NCI-H2227 (cell line): Measurements from ENCODE around the gene TANC2.

Experiments
- DNase-seq: peaks from one replicate; lab custom pipeline; 2025; ENCODE audit not compliant: unreplicated experiment; lab: John Stamatoyannopoulos, UW

The TANC2 gene

GRCh38 chr17:62965686-62966425, at the start of gene TANC2:
TSS of gene TANC2 (plus strand) at chr17:62966235. CDS start at chr17:63009560, 43,325 bp downstream.
- DNase-seq = peak; percentile 94

- DNase-seq = no peak
These were observed 49.1 kb upstream of the TANC2 start for GRCh38 chr17:62916684-62917571.

GRCh38 chr17:62919388-62919787, 46.6 kb upstream of the TANC2 start:
- DNase-seq = no peak

- DNase-seq = no peak
These were observed 45.7 kb upstream of the TANC2 start for GRCh38 chr17:62920300-62920699.

- no peak for DNase-seq
These were observed 44.2 kb upstream of the TANC2 start for GRCh38 chr17:62921817-62922216.

- DNase-seq = peak; percentile 24
These were observed 42.5 kb upstream of the TANC2 start for GRCh38 chr17:62923258-62924150.

GRCh38 chr17:62925267-62925836, 40.7 kb upstream of the TANC2 start:
- no peak for DNase-seq

- no peak for DNase-seq
These were observed 39.0 kb upstream of the TANC2 start for GRCh38 chr17:62927083-62927482.

- DNase-seq = no peak
These were observed 36.7 kb upstream of the TANC2 start for GRCh38 chr17:62929320-62929719.

- no peak for DNase-seq
These were observed 34.9 kb upstream of the TANC2 start for GRCh38 chr17:62931101-62931500.

GRCh38 chr17:62933501-62934385, 32.3 kb upstream of the TANC2 start:
- DNase-seq = peak; percentile 32

- no peak for DNase-seq
These were observed 30.9 kb upstream of the TANC2 start for GRCh38 chr17:62935098-62935497.

- no peak for DNase-seq
These were observed 30.5 kb upstream of the TANC2 start for GRCh38 chr17:62935523-62935922.

GRCh38 chr17:62937606-62938005, 28.4 kb upstream of the TANC2 start:
- no peak for DNase-seq

GRCh38 chr17:62941358-62941991, 24.6 kb upstream of the TANC2 start:
- DNase-seq = peak; percentile 8

- DNase-seq = no peak
These were observed 17.7 kb upstream of the TANC2 start for GRCh38 chr17:62948370-62948769.

GRCh38 chr17:62949036-62949435, 17.0 kb upstream of the TANC2 start:
- DNase-seq = no peak

- DNase-seq = no peak
These were observed 16.0 kb upstream of the TANC2 start for GRCh38 chr17:62950067-62950466.

- no peak for DNase-seq
These were observed 10.1 kb upstream of the TANC2 start for GRCh38 chr17:62955841-62956352.
